IMR-90 (cell line): ENCODE results near the gene SSR2. TPM values are rescaled to one million over a fixed set of nuclear protein-coding genes. Genes with fewer than 3 reads are reported as not detected.

Experiments
- ATAC-seq: fragments of 200-7000 bp; cut with Tn5 transposase; 2 replicates; pipeline ENCODE4 v1.9.1; 2020; ENCODE audit warnings: low read depth, mild to moderate bottlenecking, moderate library complexity
- BruUV-seq: library from RNA; stranded (reverse); fragments of 400-500 nt; replicated peaks from 2 replicates; lab custom pipeline; 2021; lab: Mats Ljungman, UMichigan
- CTCF ChIA-PET: fragments of 300-600 bp; formaldehyde crosslinking; extraction: SDS; loops from one replicate; lab custom pipeline; 2021; ENCODE audit warnings: antibody characterized with exemption; lab: Yijun Ruan, JAX
- POLR2A ChIA-PET: fragments of 300-600 bp; sonication (Branson Sonifier 250); formaldehyde crosslinking; loops from one replicate; lab custom pipeline; 2022; ENCODE audit warnings: antibody characterized with exemption; ENCODE audit not compliant: unreplicated experiment; lab: Charles Lee
- DNase-seq: peaks from one replicate; pipeline ENCODE4 v3.0.0; 2013
- H2AFZ ChIP-seq: replicated peaks from 2 replicates; pipeline ENCODE3; 2013; ENCODE audit warnings: low read length, mild to moderate bottlenecking; ENCODE audit not compliant: poor library complexity
- H2AK5ac ChIP-seq: 2 replicates; pipeline ENCODE4 v1.6.1; 2013; ENCODE audit warnings: low read depth, low read length, inconsistent platforms
- H2AK9ac ChIP-seq: replicated peaks from 2 replicates; pipeline ENCODE3; 2013; ENCODE audit warnings: mild to moderate bottlenecking, low read depth, low read length, moderate library complexity; ENCODE audit not compliant: poor library complexity
- H2BK120ac ChIP-seq: 2 replicates; pipeline ENCODE4 v1.6.1; 2013; ENCODE audit warnings: low read depth, low read length, inconsistent platforms
- H2BK15ac ChIP-seq: 3 replicates; pipeline ENCODE4 v1.6.1; 2013; ENCODE audit warnings: low read depth, low read length, inconsistent platforms
- H2BK20ac ChIP-seq: 2 replicates; pipeline ENCODE4 v1.6.1; 2013; ENCODE audit warnings: low read depth, mild to moderate bottlenecking, inconsistent platforms, low read length, moderate library complexity
- H2BK5ac ChIP-seq: 2 replicates; pipeline ENCODE4 v1.6.1; 2013; ENCODE audit warnings: mild to moderate bottlenecking, low read depth, low read length, inconsistent platforms; ENCODE audit not compliant: poor library complexity, severe bottlenecking
- H3K14ac ChIP-seq: replicated peaks from 2 replicates; pipeline ENCODE4 v1.6.1; 2013; ENCODE audit warnings: low read depth, low read length, inconsistent platforms
- H3K18ac ChIP-seq: 2 replicates; pipeline ENCODE4 v1.6.1; 2013; ENCODE audit warnings: low read depth, low read length, control low read depth
- H3K23ac ChIP-seq: 2 replicates; pipeline ENCODE4 v1.6.1; 2013; ENCODE audit warnings: low read depth, low read length, inconsistent platforms
- H3K27ac ChIP-seq: 2 replicates; pipeline ENCODE4 v1.5.1; 2013; ENCODE audit warnings: mild to moderate bottlenecking, control low read depth, low read length; ENCODE audit not compliant: insufficient read depth
- H3K27me3 ChIP-seq: 2 replicates; pipeline ENCODE4 v1.6.1; 2013; ENCODE audit warnings: low read length; ENCODE audit not compliant: control insufficient read depth, insufficient read depth
- H3K36me3 ChIP-seq: 2 replicates; pipeline ENCODE4 v1.6.1; 2013; ENCODE audit warnings: low read length, mixed read lengths; ENCODE audit not compliant: control insufficient read depth, insufficient read depth
- H3K4ac ChIP-seq: 2 replicates; pipeline ENCODE4 v1.6.1; 2013; ENCODE audit warnings: low read depth, low read length, inconsistent platforms
- H3K4me1 ChIP-seq: 2 replicates; pipeline ENCODE4 v1.6.1; 2013; ENCODE audit warnings: low read length, mixed read lengths; ENCODE audit not compliant: control insufficient read depth, insufficient read depth
- H3K4me2 ChIP-seq: 2 replicates; pipeline ENCODE4 v1.6.1; 2013; ENCODE audit warnings: low read depth, mild to moderate bottlenecking, control low read depth, low read length, moderate library complexity
- H3K4me3 ChIP-seq: 2 replicates; pipeline ENCODE4 v1.5.1; 2013; ENCODE audit warnings: low read depth, mild to moderate bottlenecking, control low read depth, low read length, moderate library complexity; ENCODE audit not compliant: insufficient read depth
- H3K56ac ChIP-seq: 2 replicates; pipeline ENCODE4 v1.6.1; 2013; ENCODE audit warnings: low read length, inconsistent platforms; ENCODE audit not compliant: insufficient read depth; ENCODE audit errors: extremely low read depth
- H3K79me1 ChIP-seq, 2 experiments: 2 replicates each; pipeline ENCODE4 v1.6.1; 2013; ENCODE audit warnings: low read length in 2 of 2, inconsistent platforms in 1 of 2, low read depth in 1 of 2
- H3K9ac ChIP-seq: 2 replicates; pipeline ENCODE4 v1.6.1; 2013; ENCODE audit warnings: low read depth, low read length, control low read depth
- H3K9me1 ChIP-seq: 2 replicates; pipeline ENCODE4 v1.6.1; 2013; ENCODE audit warnings: low read length, inconsistent platforms; ENCODE audit not compliant: insufficient read depth
- H3K9me3 ChIP-seq: 2 replicates; pipeline ENCODE4 v1.6.1; 2013; ENCODE audit warnings: low read length; ENCODE audit not compliant: control insufficient read depth, insufficient read depth
- H4K20me1 ChIP-seq: 2 replicates; pipeline ENCODE4 v1.6.1; 2013; ENCODE audit warnings: low read length, inconsistent platforms; ENCODE audit not compliant: insufficient read depth
- H4K5ac ChIP-seq: 2 replicates; pipeline ENCODE4 v1.6.1; 2013; ENCODE audit warnings: mild to moderate bottlenecking, low read depth, low read length, control low read depth
- H4K8ac ChIP-seq, 2 experiments: 2 replicates each; pipeline ENCODE4 v1.6.1; 2013; ENCODE audit warnings: low read depth in 2 of 2, low read length in 2 of 2, control low read depth in 1 of 2, inconsistent platforms in 1 of 2
- H4K91ac ChIP-seq: 2 replicates; pipeline ENCODE4 v1.6.1; 2013; ENCODE audit warnings: low read depth, low read length, inconsistent platforms; ENCODE audit not compliant: insufficient read depth
- BHLHE40 ChIP-seq: fragments of 150-350 bp; IDR thresholded peaks from 2 replicates; pipeline ENCODE4 v1.6.1; 2016; ENCODE audit warnings: mild to moderate bottlenecking, low read depth, low read length
- CEBPB ChIP-seq: IDR thresholded peaks from 2 replicates; pipeline ENCODE4 v1.6.1; 2012; ENCODE audit warnings: low read depth, low read length, improper control_type of control experiment
- CHD1 ChIP-seq: IDR thresholded peaks from 2 replicates; pipeline ENCODE4 v1.6.1; 2012; ENCODE audit warnings: low read depth, low read length, improper control_type of control experiment
- FOS ChIP-seq: fragments of 150-350 bp; IDR thresholded peaks from 2 replicates; pipeline ENCODE4 v1.6.1; 2016; ENCODE audit warnings: low read depth, low read length
- MAFK ChIP-seq: IDR thresholded peaks from 2 replicates; pipeline ENCODE4 v1.6.1; 2012; ENCODE audit warnings: low read depth, low read length, improper control_type of control experiment
- MAZ ChIP-seq: IDR thresholded peaks from 2 replicates; pipeline ENCODE4 v1.6.1; 2012; ENCODE audit warnings: low read depth, mild to moderate bottlenecking, low read length, improper control_type of control experiment, moderate library complexity, borderline replicate concordance
- MXI1 ChIP-seq: IDR thresholded peaks from 2 replicates; pipeline ENCODE4 v1.6.1; 2012; ENCODE audit warnings: low read depth, mild to moderate bottlenecking, low read length, moderate library complexity, borderline replicate concordance
- NFE2L2 ChIP-seq: fragments of 150-350 bp; IDR thresholded peaks from 2 replicates; pipeline ENCODE4 v1.6.1; 2016; ENCODE audit warnings: low read depth, mild to moderate bottlenecking, low read length
- POLR2A ChIP-seq: IDR thresholded peaks from 2 replicates; pipeline ENCODE4 v1.6.1; 2012; ENCODE audit warnings: mild to moderate bottlenecking, low read depth, low read length
- RAD21 ChIP-seq: IDR thresholded peaks from 2 replicates; pipeline ENCODE4 v1.6.1; 2012; ENCODE audit warnings: low read length, improper control_type of control experiment
- RCOR1 ChIP-seq: IDR thresholded peaks from 2 replicates; pipeline ENCODE4 v1.6.1; 2012; ENCODE audit warnings: mild to moderate bottlenecking, low read length, improper control_type of control experiment; ENCODE audit not compliant: insufficient replicate concordance
- RFX5 ChIP-seq: IDR thresholded peaks from 2 replicates; pipeline ENCODE4 v1.8.0; 2012; ENCODE audit warnings: low read depth, mild to moderate bottlenecking, low read length, moderate library complexity
- SMC3 ChIP-seq: fragments of 150-350 bp; IDR thresholded peaks from 2 replicates; pipeline ENCODE4 v1.6.1; 2016; ENCODE audit warnings: low read depth, mild to moderate bottlenecking, antibody characterized with exemption, low read length, moderate library complexity
- WGBS, 2 experiments: methylation state at CpG; one replicate each; pipeline versions ENCODE4 v1.1.5 to v1.1.7; 2013; ENCODE audit warnings: missing lambda C conversion rate in 2 of 2; ENCODE audit not compliant: insufficient read length in 1 of 2; ENCODE audit errors: extremely low coverage in 2 of 2; 5-methylcytosine and 5-hydroxymethylcytosine counted together
- dilution Hi-C: fragments of 300-500 bp; cut with HindIII; formaldehyde crosslinking; loops from one replicate; pipeline ENCODE4 v1.14.3; 2018; ENCODE audit warnings: low sequenced_read_pairs; ENCODE audit not compliant: unreplicated experiment
- in situ Hi-C: fragments of 300-500 bp; cut with MboI; formaldehyde crosslinking; loops from 3 replicates; pipeline ENCODE4 v1.14.3; 2019; ENCODE audit warnings: low sequenced_read_pairs, inconsistent platforms, mixed read lengths
- intact Hi-C: fragments of 100-400 bp; cut with micrococcal nuclease; formaldehyde crosslinking; loops from 2 replicates; pipeline ENCODE4 v1.10.0; 2022
- polyA plus RNA-seq, 3 experiments: library from polyadenylated mRNA; depleted of rRNA; stranded (reverse); fragments of >200 nt; gene quantifications; 2 replicates each; pipeline ENCODE4 v1.2.3, GENCODE V29; 2012; ENCODE audit warnings: low replicate concordance in 1 of 3
- total RNA-seq: library from RNA; depleted of rRNA; stranded (reverse); fragments of >200 nt; gene quantifications from 2 replicates; pipeline ENCODE4 v1.2.3, GENCODE V29; 2012
- TF ChIP-seq, protein P1 (sequence below): fragments of 150-350 bp; IDR thresholded peaks from 2 replicates; pipeline ENCODE4 v1.6.1; 2016; ENCODE audit warnings: low read depth, mild to moderate bottlenecking, low read length, moderate library complexity, borderline replicate concordance
- TF ChIP-seq, protein P2 (sequence below): fragments of 150-350 bp; IDR thresholded peaks from 2 replicates; pipeline ENCODE4 v1.6.1; 2017; ENCODE audit warnings: mild to moderate bottlenecking, antibody characterized with exemption, low read length, low read depth
- TF ChIP-seq, protein P3 (sequence below): conservative IDR thresholded peaks from 2 replicates; pipeline ENCODE4 v1.5.1; 2012; ENCODE audit warnings: mild to moderate bottlenecking, low read depth, low read length, improper control_type of control experiment

The SSR2 gene
- total and polyA plus RNA-seq, 2 of the 4 experiments (the other 2 are of a cell fraction), result 553 to 1,264 TPM

DNA sequence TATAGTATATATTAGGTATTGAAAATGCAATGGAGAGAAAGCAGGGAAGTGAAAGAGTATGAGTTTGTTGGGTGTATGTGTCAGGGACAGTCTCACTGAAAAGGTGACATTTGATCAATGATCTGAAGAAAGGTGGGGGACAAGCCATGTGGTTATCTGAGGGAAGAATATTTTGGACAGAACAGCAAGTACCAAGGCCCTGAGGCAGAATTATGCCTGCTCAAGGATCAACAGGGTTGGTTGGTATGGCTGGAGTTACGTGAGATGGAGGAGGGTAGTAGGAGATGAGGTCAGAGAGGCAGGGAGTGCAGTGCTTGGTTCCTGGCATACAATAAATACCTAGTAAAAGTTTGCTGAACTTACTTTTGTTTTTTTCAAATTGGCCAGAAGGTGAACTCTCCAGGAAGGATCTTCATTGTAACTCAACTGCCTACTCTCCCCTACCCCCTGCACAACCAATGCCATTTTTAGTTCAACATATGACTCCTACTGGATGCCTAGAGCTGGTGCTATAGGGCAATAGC, 35.6 kb upstream of the SSR2 start:
- ChIA-PET POLR2A (no interaction called here), CTCF (no interaction called here)
- Histone ChIP-seq H3K36me3 (peaks cover 6% of the 10 kb centered on the region), H2AK5ac (no peak overlapping the region), H4K91ac (no peak overlapping the region), H3K79me1 (peaks cover 24 to 46% of the 10 kb centered on the region in 2 experiments), H2AK9ac (peak overlapping the region; percentile 68), H2AFZ (no peak overlapping the region), H4K8ac (no peak overlapping the region), H4K5ac (no peak overlapping the region), H3K4ac (no peak overlapping the region), H2BK20ac (no peak overlapping the region), H3K9ac (no peak overlapping the region), H2BK120ac (no peak overlapping the region), H3K27me3 (no peaks in the 10 kb centered on the region), H3K4me1 (peaks cover 4% of the 10 kb centered on the region; the same call in 1 of the 2 replicates), H3K14ac (no peak overlapping the region), H4K20me1 (no peaks in the 10 kb centered on the region), H3K18ac (no peak overlapping the region), H3K9me3 (no peaks in the 10 kb centered on the region), H2BK5ac (no peak overlapping the region), H3K23ac (peak overlapping the region; percentile 38), H3K4me3 (no peak overlapping the region), H2BK15ac (no peak overlapping the region), H3K4me2 (no peak overlapping the region), H3K27ac (no peak overlapping the region), H3K9me1 (peaks cover 12% of the 10 kb centered on the region), H3K56ac (no peak overlapping the region)
- in situ Hi-C loops, result no loop called here
- BruUV-seq, result no TSS peak
- TF ChIP-seq, protein P1, sequence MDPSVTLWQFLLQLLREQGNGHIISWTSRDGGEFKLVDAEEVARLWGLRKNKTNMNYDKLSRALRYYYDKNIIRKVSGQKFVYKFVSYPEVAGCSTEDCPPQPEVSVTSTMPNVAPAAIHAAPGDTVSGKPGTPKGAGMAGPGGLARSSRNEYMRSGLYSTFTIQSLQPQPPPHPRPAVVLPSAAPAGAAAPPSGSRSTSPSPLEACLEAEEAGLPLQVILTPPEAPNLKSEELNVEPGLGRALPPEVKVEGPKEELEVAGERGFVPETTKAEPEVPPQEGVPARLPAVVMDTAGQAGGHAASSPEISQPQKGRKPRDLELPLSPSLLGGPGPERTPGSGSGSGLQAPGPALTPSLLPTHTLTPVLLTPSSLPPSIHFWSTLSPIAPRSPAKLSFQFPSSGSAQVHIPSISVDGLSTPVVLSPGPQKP, result no peak
- TF ChIP-seq MAZ (no peak), NFE2L2 (no peak), POLR2A (no peak), RFX5 (no peak), FOS (no peak), MAFK (no peak), CHD1 (no peak), MXI1 (no peak), SMC3 (no peak), RCOR1 (no peak), RAD21 (no peak), CEBPB (no peak), BHLHE40 (no peak)
- TF ChIP-seq, protein P2, sequence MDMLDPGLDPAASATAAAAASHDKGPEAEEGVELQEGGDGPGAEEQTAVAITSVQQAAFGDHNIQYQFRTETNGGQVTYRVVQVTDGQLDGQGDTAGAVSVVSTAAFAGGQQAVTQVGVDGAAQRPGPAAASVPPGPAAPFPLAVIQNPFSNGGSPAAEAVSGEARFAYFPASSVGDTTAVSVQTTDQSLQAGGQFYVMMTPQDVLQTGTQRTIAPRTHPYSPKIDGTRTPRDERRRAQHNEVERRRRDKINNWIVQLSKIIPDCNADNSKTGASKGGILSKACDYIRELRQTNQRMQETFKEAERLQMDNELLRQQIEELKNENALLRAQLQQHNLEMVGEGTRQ, result no peak
- TF ChIP-seq, protein P3, sequence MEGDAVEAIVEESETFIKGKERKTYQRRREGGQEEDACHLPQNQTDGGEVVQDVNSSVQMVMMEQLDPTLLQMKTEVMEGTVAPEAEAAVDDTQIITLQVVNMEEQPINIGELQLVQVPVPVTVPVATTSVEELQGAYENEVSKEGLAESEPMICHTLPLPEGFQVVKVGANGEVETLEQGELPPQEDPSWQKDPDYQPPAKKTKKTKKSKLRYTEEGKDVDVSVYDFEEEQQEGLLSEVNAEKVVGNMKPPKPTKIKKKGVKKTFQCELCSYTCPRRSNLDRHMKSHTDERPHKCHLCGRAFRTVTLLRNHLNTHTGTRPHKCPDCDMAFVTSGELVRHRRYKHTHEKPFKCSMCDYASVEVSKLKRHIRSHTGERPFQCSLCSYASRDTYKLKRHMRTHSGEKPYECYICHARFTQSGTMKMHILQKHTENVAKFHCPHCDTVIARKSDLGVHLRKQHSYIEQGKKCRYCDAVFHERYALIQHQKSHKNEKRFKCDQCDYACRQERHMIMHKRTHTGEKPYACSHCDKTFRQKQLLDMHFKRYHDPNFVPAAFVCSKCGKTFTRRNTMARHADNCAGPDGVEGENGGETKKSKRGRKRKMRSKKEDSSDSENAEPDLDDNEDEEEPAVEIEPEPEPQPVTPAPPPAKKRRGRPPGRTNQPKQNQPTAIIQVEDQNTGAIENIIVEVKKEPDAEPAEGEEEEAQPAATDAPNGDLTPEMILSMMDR, result no peak
- intact Hi-C loops, result no loop called here
- DNase-seq (no peak), ATAC-seq (no peak)
- dilution Hi-C loops, result no loop called here
- no CpG with 5 or more reads among the region's 1 CpG for WGBS, 2 experiments
